Endodermal cell (in vitro differentiated cells): ENCODE results near the gene GPR153. TPM values are rescaled to one million over a fixed set of nuclear protein-coding genes. Genes with fewer than 3 reads are reported as not detected.

Source experiments
- DNase-seq: peaks from one replicate; pipeline ENCODE4 v3.0.0-alpha.2; 2017
- H3K27ac ChIP-seq: 2 replicates; pipeline ENCODE4 v1.5.1; 2013; ENCODE audit warnings: mild to moderate bottlenecking, low read depth, low read length, moderate library complexity
- H3K27me3 ChIP-seq: 2 replicates; pipeline ENCODE4 v1.6.1; 2013; ENCODE audit warnings: mild to moderate bottlenecking, low read length, moderate library complexity; ENCODE audit not compliant: insufficient read depth, control insufficient read depth, poor library complexity, severe bottlenecking
- H3K36me3 ChIP-seq: 2 replicates; pipeline ENCODE4 v1.7.0; 2013; ENCODE audit warnings: mild to moderate bottlenecking, low read length, moderate library complexity; ENCODE audit not compliant: control insufficient read depth, insufficient read depth
- H3K4me1 ChIP-seq: one replicate; pipeline ENCODE4 v1.7.0; 2013; ENCODE audit warnings: low read length; ENCODE audit not compliant: control insufficient read depth, insufficient read depth
- H3K4me3 ChIP-seq: 2 replicates; pipeline ENCODE4 v1.5.1; 2013; ENCODE audit warnings: mild to moderate bottlenecking, low read length, moderate library complexity
- H3K9ac ChIP-seq: 2 replicates; pipeline ENCODE4 v1.6.1; 2013; ENCODE audit warnings: mild to moderate bottlenecking, low read length, moderate library complexity; ENCODE audit not compliant: poor library complexity, severe bottlenecking; ENCODE audit errors: extremely low read depth
- H3K9me3 ChIP-seq: 2 replicates; pipeline ENCODE4 v1.6.1; 2013; ENCODE audit warnings: mild to moderate bottlenecking, low read length, moderate library complexity; ENCODE audit not compliant: control insufficient read depth
- H3K27ac Mint-ChIP-seq: 2 replicates; pipeline ENCODE4 v1.8.0; 2020; ENCODE audit warnings: mixed read lengths
- H3K27me3 Mint-ChIP-seq: 2 replicates; pipeline ENCODE4 v1.8.0; 2021; ENCODE audit warnings: mild to moderate bottlenecking, mixed read lengths; ENCODE audit not compliant: insufficient read depth
- H3K36me3 Mint-ChIP-seq: 2 replicates; pipeline ENCODE4 v1.8.0; 2020; ENCODE audit warnings: low read depth, mixed read lengths
- H3K4me1 Mint-ChIP-seq: 2 replicates; pipeline ENCODE4 v1.8.0; 2020; ENCODE audit warnings: mixed read lengths
- H3K4me3 Mint-ChIP-seq: 2 replicates; pipeline ENCODE4 v1.8.0; 2020; ENCODE audit warnings: mild to moderate bottlenecking, moderate library complexity, mixed read lengths
- H3K9me3 Mint-ChIP-seq: 2 replicates; pipeline ENCODE4 v1.8.0; 2020; ENCODE audit warnings: mild to moderate bottlenecking, mixed read lengths
- WGBS, 2 experiments: methylation state at CpG; one replicate each; pipeline versions ENCODE4 v1.1.5 to v1.1.7; 2013; ENCODE audit warnings: missing lambda C conversion rate in 2 of 2, mixed read lengths in 1 of 2; ENCODE audit not compliant: insufficient coverage in 1 of 2, insufficient read length in 1 of 2; 5-methylcytosine and 5-hydroxymethylcytosine counted together
- total RNA-seq, 2 donors: library from RNA; stranded (reverse); fragmentation: NEBNext Ultra II Directional in 1 of 2; extraction: Animal tissue kit (Norgen Biotek cat#: 25700) in 1 of 2; gene quantifications; 2 replicates in 1 of 2; 3 replicates in 1 of 2; pipeline ENCODE4 v1.2.1, GENCODE V29; 2021
- TF ChIP-seq, protein P1 (sequence below): fragments of 200-600 bp; sonication (generic); conservative IDR thresholded peaks from 2 replicates; pipeline ENCODE4 v1.5.0; 2021; ENCODE audit warnings: antibody characterized with exemption, mild to moderate bottlenecking

Gene GPR153
- total RNA-seq, 2 donors from 2014 or later = 2.4 to 2.8 TPM

- no peak overlapping the region for H3K4me3 ChIP-seq
- H3K36me3 Mint-ChIP-seq = no peaks in the 10 kb centered on the region
- DNase-seq = peak; percentile 64
These were observed 19.6 kb downstream of the GPR153 start for GRCh38 chr1:6241107-6241886.

DNA sequence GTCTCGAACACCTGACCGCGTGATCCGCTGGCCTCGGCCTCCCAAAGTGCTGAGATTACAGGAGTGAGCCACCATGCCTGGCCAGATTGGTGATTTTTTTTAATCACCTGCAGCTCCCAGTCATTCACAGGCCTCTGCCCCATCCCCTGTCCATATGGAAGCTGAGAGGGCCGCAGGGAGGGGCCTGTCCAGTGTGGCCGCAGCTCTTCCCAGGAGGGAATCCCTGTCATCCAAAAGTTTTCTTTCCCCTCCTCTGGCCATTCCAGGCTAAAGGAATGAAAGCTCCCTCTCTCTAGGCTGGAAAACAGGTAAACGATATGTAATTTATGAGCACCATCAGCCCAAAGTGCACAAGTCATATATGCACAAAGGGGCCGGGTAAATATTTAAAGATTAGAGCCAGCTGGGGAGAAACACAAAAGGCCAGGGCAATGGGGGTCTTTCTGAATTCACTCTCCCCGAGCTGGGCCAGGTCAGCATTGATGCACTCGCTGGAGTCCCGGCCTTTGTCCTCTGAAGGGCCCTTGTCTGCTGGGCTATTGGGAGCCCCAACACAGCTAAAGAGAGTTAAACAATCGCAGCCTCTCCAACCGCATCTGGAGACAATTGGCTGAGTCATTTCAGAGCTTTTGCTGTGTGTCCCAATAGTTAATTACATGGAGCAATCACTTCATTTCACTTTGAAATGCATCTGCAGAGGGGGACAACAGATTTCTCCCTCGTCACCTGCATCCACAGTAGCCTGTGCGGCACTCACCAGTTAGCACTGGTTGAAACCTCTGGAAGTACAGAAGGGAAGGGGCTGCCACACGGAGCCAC is 20.7 kb downstream of the GPR153 start:
- H3K36me3 ChIP-seq = no peaks in the 10 kb centered on the region
- H3K4me1 ChIP-seq = peaks cover 3% of the 10 kb centered on the region
- H3K4me3 ChIP-seq = no peak overlapping the region
- H3K4me1 Mint-ChIP-seq = peaks cover 4% of the 10 kb centered on the region
- DNase-seq = peak; percentile 72
- H3K9me3 ChIP-seq = no peaks in the 10 kb centered on the region
- TF ChIP-seq, protein P1, sequence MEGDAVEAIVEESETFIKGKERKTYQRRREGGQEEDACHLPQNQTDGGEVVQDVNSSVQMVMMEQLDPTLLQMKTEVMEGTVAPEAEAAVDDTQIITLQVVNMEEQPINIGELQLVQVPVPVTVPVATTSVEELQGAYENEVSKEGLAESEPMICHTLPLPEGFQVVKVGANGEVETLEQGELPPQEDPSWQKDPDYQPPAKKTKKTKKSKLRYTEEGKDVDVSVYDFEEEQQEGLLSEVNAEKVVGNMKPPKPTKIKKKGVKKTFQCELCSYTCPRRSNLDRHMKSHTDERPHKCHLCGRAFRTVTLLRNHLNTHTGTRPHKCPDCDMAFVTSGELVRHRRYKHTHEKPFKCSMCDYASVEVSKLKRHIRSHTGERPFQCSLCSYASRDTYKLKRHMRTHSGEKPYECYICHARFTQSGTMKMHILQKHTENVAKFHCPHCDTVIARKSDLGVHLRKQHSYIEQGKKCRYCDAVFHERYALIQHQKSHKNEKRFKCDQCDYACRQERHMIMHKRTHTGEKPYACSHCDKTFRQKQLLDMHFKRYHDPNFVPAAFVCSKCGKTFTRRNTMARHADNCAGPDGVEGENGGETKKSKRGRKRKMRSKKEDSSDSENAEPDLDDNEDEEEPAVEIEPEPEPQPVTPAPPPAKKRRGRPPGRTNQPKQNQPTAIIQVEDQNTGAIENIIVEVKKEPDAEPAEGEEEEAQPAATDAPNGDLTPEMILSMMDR = no peak
- H3K27me3 ChIP-seq = peaks cover 52% of the 10 kb centered on the region
- peak overlapping the region; percentile 30 for H3K27ac Mint-ChIP-seq
- no peak overlapping the region for H3K9ac ChIP-seq
- no peaks in the 10 kb centered on the region for H3K36me3 Mint-ChIP-seq
- WGBS, 2 experiments = 45 to 59% methylated on average over 14 to 17 of the region's 17 CpGs
- H3K27me3 Mint-ChIP-seq = peaks cover 62% of the 10 kb centered on the region
- no peak overlapping the region for H3K4me3 Mint-ChIP-seq
- H3K27ac ChIP-seq = no peak overlapping the region
- no peaks in the 10 kb centered on the region for H3K9me3 Mint-ChIP-seq

More at GRCh38 chr1:6241107-6241886, 19.6 kb downstream of the GPR153 start:
- peaks cover 3% of the 10 kb centered on the region for H3K4me1 ChIP-seq
- no peak overlapping the region for H3K27ac ChIP-seq
- no peaks in the 10 kb centered on the region for H3K36me3 ChIP-seq
- peaks cover 4% of the 10 kb centered on the region for H3K4me1 Mint-ChIP-seq
- TF ChIP-seq, protein P1 = no peak
- no peaks in the 10 kb centered on the region for H3K9me3 Mint-ChIP-seq
- H3K27me3 ChIP-seq = peaks cover 63% of the 10 kb centered on the region
- H3K27me3 Mint-ChIP-seq = peaks cover 70% of the 10 kb centered on the region
- H3K27ac Mint-ChIP-seq = no peak overlapping the region
- peak overlapping the region; percentile 27 for H3K4me3 Mint-ChIP-seq
- 35 to 38% methylated on average over 23 to 33 of the region's 33 CpGs for WGBS, 2 experiments
- H3K9ac ChIP-seq = no peak overlapping the region
- no peaks in the 10 kb centered on the region for H3K9me3 ChIP-seq

DNA sequence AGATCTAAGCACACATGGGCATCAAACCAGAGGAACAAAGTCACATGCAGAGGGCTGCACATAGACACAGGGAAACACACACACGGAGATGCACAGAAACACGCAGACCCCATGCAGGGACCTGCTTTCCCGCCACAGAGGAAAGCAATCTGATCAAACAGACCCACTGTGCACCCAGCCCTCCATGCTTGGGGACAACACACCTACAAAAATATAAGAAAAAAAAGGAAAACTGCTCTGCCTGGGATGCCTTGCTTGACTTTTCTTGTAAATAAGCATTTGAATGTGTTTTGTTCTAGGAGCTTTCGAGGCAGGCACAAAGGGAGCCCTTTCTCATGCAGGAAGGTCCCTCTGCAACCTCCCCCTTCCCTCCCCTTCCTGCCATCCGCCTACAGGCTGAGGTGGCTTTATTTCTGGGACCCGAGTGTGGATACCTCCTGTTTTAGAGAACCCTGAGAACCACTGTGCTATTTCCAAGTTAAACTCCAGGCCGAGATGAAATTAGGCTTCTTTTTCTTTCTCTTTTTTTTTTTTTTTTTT is 21.6 kb downstream of the GPR153 start:
- Histone ChIP-seq H3K4me1 (peaks cover 3% of the 10 kb centered on the region), H3K36me3 (peaks cover 3% of the 10 kb centered on the region), H3K9me3 (no peaks in the 10 kb centered on the region), H3K4me3 (no peak overlapping the region), H3K27ac (no peak overlapping the region), H3K27me3 (peaks cover 45% of the 10 kb centered on the region), H3K9ac (no peak overlapping the region)
- no peaks in the 10 kb centered on the region for H3K9me3 Mint-ChIP-seq
- peaks cover 8% of the 10 kb centered on the region for H3K4me1 Mint-ChIP-seq
- TF ChIP-seq, protein P1 = no peak
- H3K4me3 Mint-ChIP-seq = peak overlapping the region; percentile 8
- no peaks in the 10 kb centered on the region for H3K36me3 Mint-ChIP-seq
- H3K27ac Mint-ChIP-seq = peak overlapping the region; percentile 69
- peaks cover 53% of the 10 kb centered on the region for H3K27me3 Mint-ChIP-seq
- 31 to 46% methylated on average over 4 to 7 of the region's 7 CpGs for WGBS, 2 experiments
- peak; percentile 78 for DNase-seq
